Measurements from ENCODE around the gene PNLIPRP1.
A peak's percentile ranks its signal among the peaks of the same experiment; 100 is the strongest.

PNLIPRP1 gene

GRCh38 chr10:116627386-116627933, 36.7 kb downstream of the PNLIPRP1 start:
- TF ChIP-seq CTCF (IDR thresholded peaks at IDR 0.05; ENCODE audit: low read depth, low read length): peak; percentile 3
- no peak overlapping the region for H3K4me3 ChIP-seq (replicated peaks in 1 of 2; ENCODE audit: low read depth in 2 of 2, low read length in 2 of 2)
- peak in 1 of 2 donors; percentile 7 for DNase-seq (ENCODE audit: low read depth in 2 of 2)

DNA sequence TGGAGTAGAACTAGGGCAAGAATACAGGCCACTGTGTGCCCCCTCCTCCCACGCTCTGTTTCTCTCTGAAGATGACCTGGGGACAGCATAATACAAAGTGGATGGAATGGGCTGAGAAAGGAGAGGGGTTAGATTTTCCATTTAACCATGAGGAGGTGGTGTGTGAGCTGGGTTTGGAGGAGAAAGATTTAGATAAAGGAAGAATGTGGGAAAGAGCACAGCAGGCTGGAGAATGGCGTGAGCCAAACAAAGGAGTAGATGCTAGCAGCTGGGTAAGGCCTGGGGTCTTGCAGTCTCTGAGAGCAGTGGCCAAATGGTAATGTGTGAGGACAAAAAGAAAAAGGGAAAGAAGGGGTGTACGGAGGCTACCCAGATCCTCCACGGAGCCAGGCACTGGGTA, 38.6 kb downstream of the PNLIPRP1 start:
- no peak overlapping the region for H3K4me3 ChIP-seq (replicated peaks in 1 of 2; ENCODE audit: low read depth in 2 of 2, low read length in 2 of 2)
- DNase-seq (ENCODE audit: low read depth in 2 of 2): no peak
- TF ChIP-seq CTCF (IDR thresholded peaks at IDR 0.05; ENCODE audit: low read depth, low read length): no peak

DNA sequence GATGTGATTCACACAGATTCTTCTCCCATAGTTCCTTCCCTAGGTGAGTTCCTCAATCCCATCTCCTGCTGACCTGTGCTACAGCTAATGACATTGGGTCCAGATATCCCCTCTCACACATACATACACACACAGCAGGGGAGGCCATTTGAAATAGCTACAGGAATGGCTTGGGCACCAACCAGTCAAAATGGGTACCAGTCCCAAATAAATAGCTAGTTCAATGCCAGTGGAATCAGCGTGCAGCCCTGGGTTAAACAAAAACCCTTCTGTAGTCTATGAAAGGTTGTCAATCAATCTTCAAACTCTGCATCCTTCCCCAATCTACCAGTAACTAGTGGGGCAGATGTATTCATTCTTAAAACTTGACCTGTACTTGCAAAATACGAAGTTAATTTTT, 39.3 kb downstream of the PNLIPRP1 start:
- no peak for TF ChIP-seq CTCF (IDR thresholded peaks at IDR 0.05; ENCODE audit: low read depth, low read length)
- DNase-seq (ENCODE audit: low read depth in 2 of 2): no peak
- H3K4me3 ChIP-seq (replicated peaks in 1 of 2; ENCODE audit: low read depth in 2 of 2, low read length in 2 of 2): no peak overlapping the region

DNA sequence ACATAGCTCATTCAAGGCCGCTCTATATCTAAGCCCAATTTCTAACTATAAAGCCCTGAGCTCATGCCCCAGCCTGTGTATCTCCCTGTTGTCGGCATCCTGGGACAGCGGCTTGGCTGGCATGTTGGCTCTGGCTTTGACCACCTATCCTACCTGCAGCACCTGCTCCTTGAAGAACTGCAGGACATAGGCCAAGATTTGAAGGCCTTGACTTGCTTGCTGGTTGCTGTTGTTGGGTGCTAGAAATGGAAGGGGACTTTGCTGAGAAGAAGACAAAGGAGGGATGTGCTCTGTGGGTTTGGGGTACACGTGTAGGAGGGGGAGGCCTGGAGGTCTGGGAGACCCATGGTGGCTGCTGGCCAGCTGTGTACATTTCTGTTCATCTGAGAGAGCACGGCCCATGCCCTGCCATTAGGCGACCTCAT, 41.1 kb downstream of the PNLIPRP1 start:
- no peak overlapping the region for H3K4me3 ChIP-seq (replicated peaks in 1 of 2; ENCODE audit: low read depth in 2 of 2, low read length in 2 of 2)
- DNase-seq (ENCODE audit: low read depth in 2 of 2): no peak
- TF ChIP-seq CTCF (IDR thresholded peaks at IDR 0.05; ENCODE audit: low read depth, low read length): no peak

DNA sequence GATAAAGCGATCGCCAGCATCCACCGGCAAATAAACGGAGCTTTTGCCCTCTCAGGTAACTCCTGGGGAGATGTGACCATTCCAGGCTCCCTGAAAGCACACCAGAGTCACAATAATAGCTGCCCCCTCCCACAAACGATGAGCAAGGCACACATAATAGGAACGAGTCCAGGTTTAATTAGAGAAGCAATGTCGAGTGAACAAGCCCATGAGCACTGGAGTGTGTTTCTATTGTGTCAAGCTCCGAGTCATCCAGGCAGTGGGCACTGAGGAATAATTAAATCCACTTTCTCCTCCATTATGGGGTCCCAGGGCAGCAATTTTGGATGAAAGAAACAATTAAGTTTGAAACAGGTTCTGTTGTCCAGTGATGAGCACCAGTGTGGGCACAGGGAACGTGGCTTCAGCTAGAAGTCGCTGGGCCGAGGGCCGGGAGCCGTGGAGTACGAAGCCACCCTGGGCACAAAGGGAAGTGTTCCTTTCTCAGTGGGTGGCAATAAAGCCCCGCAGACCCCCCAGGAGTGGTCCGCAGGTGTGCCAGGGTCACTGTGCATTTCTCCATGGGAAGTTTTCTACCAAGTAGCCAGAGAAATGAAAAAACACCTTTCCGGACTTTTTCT, 41.9 kb downstream of the PNLIPRP1 start:
- no peak overlapping the region for H3K4me3 ChIP-seq (replicated peaks in 1 of 2; ENCODE audit: low read depth in 2 of 2, low read length in 2 of 2)
- TF ChIP-seq CTCF (IDR thresholded peaks at IDR 0.05; ENCODE audit: low read depth, low read length): no peak
- DNase-seq (ENCODE audit: low read depth in 2 of 2): no peak

GRCh38 chr10:116633216-116633600, 42.4 kb downstream of the PNLIPRP1 start:
- TF ChIP-seq CTCF (IDR thresholded peaks at IDR 0.05; ENCODE audit: low read depth, low read length): no peak
- no peak for DNase-seq (ENCODE audit: low read depth in 2 of 2)
- H3K4me3 ChIP-seq (replicated peaks in 1 of 2; ENCODE audit: low read depth in 2 of 2, low read length in 2 of 2): no peak overlapping the region

Measured in cardiac fibroblast (primary cell).